ENCODE results near the gene NASP. TPM values are rescaled to one million over a fixed set of nuclear protein-coding genes. Genes with fewer than 3 reads are reported as not detected.
A peak's percentile ranks its signal among the peaks of the same experiment; 100 is the strongest.
"Not testable (repeated sequence)": the region's sequence is repeated elsewhere in the genome, so short reads cannot be mapped to it uniquely, and the experiment has no call there.

Gene NASP
- total RNA-seq, 1 donor from 2014 or later = 55.9 TPM

GRCh38 chr1:45589861-45590260 is 6.0 kb downstream of the NASP start:
- Mint-ChIP-seq H3K4me3 (ENCODE audit: unreplicated experiment) (no peak overlapping the region), H3K9me3 (ENCODE audit: unreplicated experiment) (no peaks in the 10 kb centered on the region), H3K36me3 (ENCODE audit: low read depth, unreplicated experiment) (peaks cover 5% of the 10 kb centered on the region), H3K4me1 (ENCODE audit: low read depth, unreplicated experiment) (peaks cover 8% of the 10 kb centered on the region), H3K27me3 (ENCODE audit: low read depth, unreplicated experiment) (no peaks in the 10 kb centered on the region), H3K27ac (ENCODE audit: unreplicated experiment) (no peak overlapping the region)
- H4K20me1 ChIP-seq (ENCODE audit: insufficient read depth, low read length) = peaks cover 62% of the 10 kb centered on the region
- H3K27me3 ChIP-seq (ENCODE audit: insufficient read depth, low read length) = no peaks in the 10 kb centered on the region
- H3K36me3 ChIP-seq (ENCODE audit: insufficient read depth, low read length) = peaks cover 8% of the 10 kb centered on the region
- H3K79me2 ChIP-seq (ENCODE audit: insufficient read depth, low read length) = peaks cover 95% of the 10 kb centered on the region
- no peak overlapping the region for H2AFZ ChIP-seq (ENCODE audit: low read depth, low read length)
- no peak overlapping the region for H3K9ac ChIP-seq (ENCODE audit: low read length)
- no peaks in the 10 kb centered on the region for H3K9me3 ChIP-seq (ENCODE audit: insufficient read depth, low read depth, low read length)
- TF ChIP-seq EZH2 (IDR thresholded peaks at IDR 0.05; ENCODE audit: insufficient read depth, low read length) = no peak
- TF ChIP-seq CTCF (IDR thresholded peaks at IDR 0.05; ENCODE audit: insufficient read depth, low read depth, low read length) = no peak
- H3K4me3 ChIP-seq (ENCODE audit: insufficient read depth, low read depth, low read length) = no peak overlapping the region
- DNase-seq (ENCODE audit: low read depth) (no peak), FAIRE-seq (no peak)
- peaks cover 14% of the 10 kb centered on the region for H3K4me1 ChIP-seq (ENCODE audit: insufficient read depth, low read length)
- H3K27ac ChIP-seq (ENCODE audit: low read depth, low read length) = peak overlapping the region; percentile 61
- H3K4me2 ChIP-seq (ENCODE audit: low read length) = peak overlapping the region; percentile 69

GRCh38 chr1:45594412-45594811 is 10.6 kb downstream of the NASP start:
- Histone ChIP-seq H3K9ac (ENCODE audit: low read length) (no peak overlapping the region), H3K4me1 (ENCODE audit: insufficient read depth, low read length) (no peaks in the 10 kb centered on the region), H3K4me3 (ENCODE audit: insufficient read depth, low read depth, low read length) (no peak overlapping the region), H4K20me1 (ENCODE audit: insufficient read depth, low read length) (peaks cover 32% of the 10 kb centered on the region), H3K79me2 (ENCODE audit: insufficient read depth, low read length) (peaks cover 91% of the 10 kb centered on the region), H3K27ac (ENCODE audit: low read depth, low read length) (no peak overlapping the region), H2AFZ (ENCODE audit: low read depth, low read length) (no peak overlapping the region), H3K36me3 (ENCODE audit: insufficient read depth, low read length) (peaks cover 15% of the 10 kb centered on the region), H3K9me3 (ENCODE audit: insufficient read depth, low read depth, low read length) (no peaks in the 10 kb centered on the region), H3K27me3 (ENCODE audit: insufficient read depth, low read length) (no peaks in the 10 kb centered on the region), H3K4me2 (ENCODE audit: low read length) (no peak overlapping the region)
- Mint-ChIP-seq H3K36me3 (ENCODE audit: low read depth, unreplicated experiment) (peaks cover 8% of the 10 kb centered on the region), H3K4me3 (ENCODE audit: unreplicated experiment) (no peak overlapping the region), H3K27me3 (ENCODE audit: low read depth, unreplicated experiment) (no peaks in the 10 kb centered on the region), H3K27ac (ENCODE audit: unreplicated experiment) (no peak overlapping the region), H3K9me3 (ENCODE audit: unreplicated experiment) (no peaks in the 10 kb centered on the region), H3K4me1 (ENCODE audit: low read depth, unreplicated experiment) (no peaks in the 10 kb centered on the region)
- TF ChIP-seq EZH2 (IDR thresholded peaks at IDR 0.05; ENCODE audit: insufficient read depth, low read length) = no peak
- no peak for FAIRE-seq
- DNase-seq (ENCODE audit: low read depth) = no peak

- H3K4me3 Mint-ChIP-seq (ENCODE audit: unreplicated experiment); FAIRE-seq; H3K27me3 Mint-ChIP-seq (ENCODE audit: low read depth, unreplicated experiment); H3K27me3 ChIP-seq (ENCODE audit: insufficient read depth, low read length); H3K4me1 ChIP-seq (ENCODE audit: insufficient read depth, low read length); H3K9me3 ChIP-seq (ENCODE audit: insufficient read depth, low read depth, low read length); H3K27ac Mint-ChIP-seq (ENCODE audit: unreplicated experiment); H3K4me2 ChIP-seq (ENCODE audit: low read length); H3K4me3 ChIP-seq (ENCODE audit: insufficient read depth, low read depth, low read length); H3K9ac ChIP-seq (ENCODE audit: low read length); H3K36me3 Mint-ChIP-seq (ENCODE audit: low read depth, unreplicated experiment); H2AFZ ChIP-seq (ENCODE audit: low read depth, low read length); H3K27ac ChIP-seq (ENCODE audit: low read depth, low read length); H3K4me1 Mint-ChIP-seq (ENCODE audit: low read depth, unreplicated experiment); DNase-seq (ENCODE audit: low read depth); H3K9me3 Mint-ChIP-seq (ENCODE audit: unreplicated experiment): not testable (repeated sequence)
- Histone ChIP-seq H4K20me1 (ENCODE audit: insufficient read depth, low read length) (peaks cover 16% of the 10 kb centered on the region), H3K79me2 (ENCODE audit: insufficient read depth, low read length) (peaks cover 90% of the 10 kb centered on the region), H3K36me3 (ENCODE audit: insufficient read depth, low read length) (peaks cover 13% of the 10 kb centered on the region)
Measured at GRCh38 chr1:45596765-45597164, 12.9 kb downstream of the NASP start.

All from astrocyte (in vitro differentiated cells and primary cell).